HL-60/S4 (cell line): ENCODE measurements around the gene ZBTB37.
"Not testable (repeated sequence)": the region's sequence is repeated elsewhere in the genome, so short reads cannot be mapped to it uniquely, and the experiment has no call there.

ENCODE experiments used
- in situ Hi-C: fragments of 300-500 bp; cut with MboI; formaldehyde crosslinking; loops from 2 replicates; pipeline ENCODE4 v1.14.3; 2022; ENCODE audit warnings: low sequenced_read_pairs

ZBTB37 gene

GRCh38 chr1:173900992-173901391 lies 32.8 kb downstream of the ZBTB37 start:
- in situ Hi-C loops = no loop called here

GRCh38 chr1:173903827-173904531 lies 35.8 kb downstream of the ZBTB37 start:
- in situ Hi-C loops = no loop called here

- in situ Hi-C loops = no loop called here
Observed at GRCh38 chr1:173913111-173913510, 44.9 kb downstream of the ZBTB37 start.

- in situ Hi-C loops = no loop called here
Observed at GRCh38 chr1:173914366-173914871, 46.2 kb downstream of the ZBTB37 start.

GRCh38 chr1:173915596-173915995 lies 47.4 kb downstream of the ZBTB37 start:
- in situ Hi-C loops = no loop called here

- in situ Hi-C loops = no loop called here
Observed at GRCh38 chr1:173916667-173917066, 48.5 kb downstream of the ZBTB37 start.

- in situ Hi-C loops = no loop called here
Observed at GRCh38 chr1:173917149-173917548, 49.0 kb downstream of the ZBTB37 start, which contains the start of gene SERPINC1. SERPINC1 (minus strand) TSS chr1:173917327; CDS start chr1:173917259, 68 bp downstream.

GRCh38 chr1:173917635-173918493 lies 49.7 kb downstream of the ZBTB37 start:
- in situ Hi-C loops = no loop called here

- in situ Hi-C loops = no loop called here
Observed at GRCh38 chr1:173920861-173921260, 52.7 kb downstream of the ZBTB37 start.

- in situ Hi-C loops = no loop called here
Observed at GRCh38 chr1:173925306-173926242, 57.4 kb downstream of the ZBTB37 start.

- in situ Hi-C loops = not testable (repeated sequence)
Observed at GRCh38 chr1:173930541-173930940, 62.4 kb downstream of the ZBTB37 start.

GRCh38 chr1:173934440-173934839 lies 66.3 kb downstream of the ZBTB37 start:
- in situ Hi-C loops = no loop called here

- in situ Hi-C loops = no loop called here
Observed at GRCh38 chr1:173937062-173937461, 68.9 kb downstream of the ZBTB37 start.

GRCh38 chr1:173946380-173946921 lies 78.3 kb downstream of the ZBTB37 start:
- in situ Hi-C loops = no loop called here

GRCh38 chr1:173948594-173948993 lies 80.4 kb downstream of the ZBTB37 start:
- in situ Hi-C loops = no loop called here
